CD8-positive, alpha-beta memory T cell (primary cell): ENCODE measurements around the gene STIM1. TPM values are rescaled to one million over a fixed set of nuclear protein-coding genes. Genes with fewer than 3 reads are reported as not detected.
A peak's percentile ranks its signal among the peaks of the same experiment; 100 is the strongest.

Source experiments
- CTCF ChIA-PET: fragments of 350-600 bp; sonication (Branson Sonifier 250); formaldehyde crosslinking; loops from one replicate; lab custom pipeline; 2021; ENCODE audit warnings: antibody characterized with exemption; lab: Charles Lee
- POLR2A ChIA-PET: fragments of 350-600 bp; sonication (Branson Sonifier 250); formaldehyde crosslinking; loops from one replicate; lab custom pipeline; 2021; ENCODE audit warnings: antibody characterized with exemption; lab: Charles Lee
- DNase-seq, 5 donors: peaks; one replicate each; pipeline versions ENCODE4 v3.0.0 to v3.0.0-alpha.2; 2020 to 2022; ENCODE audit warnings: mixed read lengths in 1 of 5
- H3K27ac ChIP-seq: one replicate; pipeline ENCODE4 v1.7.0; 2013; ENCODE audit warnings: low read depth, mild to moderate bottlenecking, low read length, moderate library complexity
- H3K27me3 ChIP-seq: 2 replicates; pipeline ENCODE4 v1.7.0; 2013; ENCODE audit warnings: low read length, mild to moderate bottlenecking; ENCODE audit not compliant: insufficient read depth, poor library complexity, severe bottlenecking
- H3K36me3 ChIP-seq: 2 replicates; pipeline ENCODE4 v1.7.0; 2013; ENCODE audit warnings: mild to moderate bottlenecking, low read length, moderate library complexity; ENCODE audit not compliant: insufficient read depth
- H3K4me1 ChIP-seq: 2 replicates; pipeline ENCODE4 v1.7.0; 2013; ENCODE audit warnings: mild to moderate bottlenecking, low read length, moderate library complexity; ENCODE audit not compliant: insufficient read depth
- H3K4me3 ChIP-seq: 2 replicates; pipeline ENCODE4 v1.7.0; 2013; ENCODE audit warnings: mild to moderate bottlenecking, low read length
- H3K9me3 ChIP-seq: 2 replicates; pipeline ENCODE4 v1.7.0; 2013; ENCODE audit warnings: mild to moderate bottlenecking, low read length
- H3K27ac Mint-ChIP-seq, 8 donors: one replicate each; pipeline ENCODE4 v1.8.0; 2020 to 2021; ENCODE audit warnings: mixed read lengths in 8 of 8, mild to moderate bottlenecking in 6 of 8, inconsistent platforms in 3 of 8, moderate library complexity in 3 of 8
- H3K27me3 Mint-ChIP-seq, 2 donors: one replicate each; pipeline ENCODE4 v1.8.0; 2020 to 2021; ENCODE audit warnings: mixed read lengths in 2 of 2, mild to moderate bottlenecking in 1 of 2, moderate library complexity in 1 of 2
- H3K36me3 Mint-ChIP-seq, 3 donors: one replicate each; pipeline ENCODE4 v1.8.0; 2020 to 2021; ENCODE audit warnings: mixed read lengths in 3 of 3, inconsistent platforms in 1 of 3, mild to moderate bottlenecking in 1 of 3
- H3K4me1 Mint-ChIP-seq, 3 donors: one replicate each; pipeline ENCODE4 v1.8.0; 2020 to 2021; ENCODE audit warnings: mixed read lengths in 3 of 3, inconsistent platforms in 1 of 3, mild to moderate bottlenecking in 1 of 3
- H3K4me3 Mint-ChIP-seq, 7 donors: one replicate each; pipeline ENCODE4 v1.8.0; 2020 to 2021; ENCODE audit warnings: mixed read lengths in 7 of 7, mild to moderate bottlenecking in 6 of 7, moderate library complexity in 4 of 7, inconsistent platforms in 2 of 7
- H3K9me3 Mint-ChIP-seq, 5 donors: one replicate each; pipeline ENCODE4 v1.8.0; 2020 to 2022; ENCODE audit warnings: mixed read lengths in 5 of 5, mild to moderate bottlenecking in 3 of 5, moderate library complexity in 2 of 5, inconsistent platforms in 1 of 5
- polyA plus RNA-seq: library from polyadenylated mRNA; unstranded; fragments of 300-500 nt; fragmentation: Illumina TruSeq; gene quantifications from one replicate; pipeline ENCODE4 v1.2.3, GENCODE V29; 2021
- total RNA-seq, 2 experiments: library from RNA; stranded (reverse); gene quantifications; one replicate each; pipeline ENCODE4 v1.2.3, GENCODE V29; 2021

The STIM1 gene
- total and polyA plus RNA-seq, 3 experiments from 2014 or later: 43.8 to 46.0 (median 45.6) TPM

GRCh38 chr11:4025248-4025966 lies 169.9 kb downstream of the STIM1 start:
- Mint-ChIP-seq H3K9me3 (peaks cover 0 to 3% (median 0%) of the 10 kb centered on the region in 5 donors), H3K27ac (peak overlapping the region in 7 of 8 donors; percentile 4 to 55 (median 17)), H3K4me1 (peaks cover 16 to 46% (median 35%) of the 10 kb centered on the region in 3 donors), H3K4me3 (no peak overlapping the region), H3K27me3 (no peaks in the 10 kb centered on the region), H3K36me3 (peaks cover 14 to 56% (median 21%) of the 10 kb centered on the region in 3 donors)
- no peaks in the 10 kb centered on the region for H3K27me3 ChIP-seq
- H3K9me3 ChIP-seq: no peaks in the 10 kb centered on the region
- no peak overlapping the region for H3K4me3 ChIP-seq
- H3K27ac ChIP-seq: no peak overlapping the region
- no peak for DNase-seq
- peaks cover 9% of the 10 kb centered on the region for H3K36me3 ChIP-seq
- CTCF ChIA-PET: interaction anchor here (0.8 to 1.8 kb wide), 2 partner anchors 47 to 170 kb away, joined by 4 to 6 read pairs; partner anchors contain the start of gene STIM1
- H3K4me1 ChIP-seq: no peaks in the 10 kb centered on the region
- POLR2A ChIA-PET: no interaction called here

- peaks cover 14 to 56% (median 21%) of the 10 kb centered on the region in 3 donors for H3K36me3 Mint-ChIP-seq
- peaks cover 12 to 41% (median 33%) of the 10 kb centered on the region in 3 donors for H3K4me1 Mint-ChIP-seq
- peak overlapping the region in 2 of 8 donors; percentile 13 to 20 for H3K27ac Mint-ChIP-seq
- H3K4me3 Mint-ChIP-seq: no peak overlapping the region
- no peak for DNase-seq
- Histone ChIP-seq H3K27ac (no peak overlapping the region), H3K4me1 (no peaks in the 10 kb centered on the region), H3K36me3 (peaks cover 9% of the 10 kb centered on the region), H3K27me3 (no peaks in the 10 kb centered on the region), H3K4me3 (no peak overlapping the region), H3K9me3 (no peaks in the 10 kb centered on the region)
- no peaks in the 10 kb centered on the region for H3K27me3 Mint-ChIP-seq
- CTCF ChIA-PET: interaction anchor here (0.8 to 1.8 kb wide), 2 partner anchors 47 to 171 kb away, joined by 4 to 6 read pairs; partner anchors contain the start of gene STIM1
- peaks cover 0 to 3% (median 0%) of the 10 kb centered on the region in 5 donors for H3K9me3 Mint-ChIP-seq
- POLR2A ChIA-PET: no interaction called here
These were observed 170.5 kb downstream of the STIM1 start for GRCh38 chr11:4025967-4026324.

GRCh38 chr11:4026389-4026788 lies 170.9 kb downstream of the STIM1 start:
- DNase-seq: no peak
- Mint-ChIP-seq H3K27me3 (no peaks in the 10 kb centered on the region), H3K4me1 (peaks cover 10 to 36% (median 33%) of the 10 kb centered on the region in 3 donors), H3K4me3 (no peak overlapping the region), H3K36me3 (peaks cover 16 to 56% (median 21%) of the 10 kb centered on the region in 3 donors), H3K27ac (peak overlapping the region in 1 of 8 donors; percentile 66), H3K9me3 (peaks cover 0 to 3% (median 0%) of the 10 kb centered on the region in 5 donors)
- Histone ChIP-seq H3K4me3 (no peak overlapping the region), H3K36me3 (peaks cover 9% of the 10 kb centered on the region), H3K4me1 (no peaks in the 10 kb centered on the region), H3K27me3 (no peaks in the 10 kb centered on the region), H3K9me3 (no peaks in the 10 kb centered on the region), H3K27ac (no peak overlapping the region)
- ChIA-PET POLR2A (no interaction called here), CTCF (interaction anchor here (1.8 kb wide), 1 partner anchor 46 kb away, joined by 6 read pairs; no protein-coding TSS in a partner anchor)

- Histone ChIP-seq H3K36me3 (peaks cover 9% of the 10 kb centered on the region), H3K27me3 (no peaks in the 10 kb centered on the region), H3K27ac (no peak overlapping the region), H3K4me3 (no peak overlapping the region), H3K4me1 (no peaks in the 10 kb centered on the region), H3K9me3 (no peaks in the 10 kb centered on the region)
- Mint-ChIP-seq H3K9me3 (peaks cover 0 to 3% (median 0%) of the 10 kb centered on the region in 5 donors), H3K36me3 (peaks cover 19 to 58% (median 26%) of the 10 kb centered on the region in 3 donors), H3K27ac (peak overlapping the region in 4 of 8 donors; percentile 15 to 70 (median 34)), H3K4me3 (no peak overlapping the region), H3K4me1 (peaks cover 15 to 34% (median 26%) of the 10 kb centered on the region in 3 donors), H3K27me3 (no peaks in the 10 kb centered on the region)
- CTCF ChIA-PET: no interaction called here
- POLR2A ChIA-PET: no interaction called here
- DNase-seq: no peak
These were observed 172.3 kb downstream of the STIM1 start for GRCh38 chr11:4027746-4028145.

- POLR2A ChIA-PET: no interaction called here
These were observed 174.7 kb downstream of the STIM1 start for GRCh38 chr11:4030197-4030596.

GRCh38 chr11:4032097-4032496 lies 176.6 kb downstream of the STIM1 start:
- POLR2A ChIA-PET: no interaction called here
- DNase-seq: no peak
- H3K27me3 Mint-ChIP-seq: no peaks in the 10 kb centered on the region
- H3K4me1 Mint-ChIP-seq: peaks cover 34 to 45% (median 38%) of the 10 kb centered on the region in 3 donors
- Histone ChIP-seq H3K4me1 (no peaks in the 10 kb centered on the region), H3K27me3 (no peaks in the 10 kb centered on the region), H3K36me3 (no peaks in the 10 kb centered on the region), H3K27ac (no peak overlapping the region), H3K4me3 (no peak overlapping the region), H3K9me3 (no peaks in the 10 kb centered on the region)
- peaks cover 0 to 8% (median 6%) of the 10 kb centered on the region in 5 donors for H3K9me3 Mint-ChIP-seq
- CTCF ChIA-PET: no interaction called here
- H3K36me3 Mint-ChIP-seq: peaks cover 8 to 29% (median 18%) of the 10 kb centered on the region in 3 donors
- H3K27ac Mint-ChIP-seq: peak overlapping the region in 4 of 8 donors; percentile 7 to 54 (median 38)
- no peak overlapping the region for H3K4me3 Mint-ChIP-seq

More at GRCh38 chr11:4030197-4030596, 174.7 kb downstream of the STIM1 start:
- Histone ChIP-seq H3K9me3 (no peaks in the 10 kb centered on the region), H3K36me3 (no peaks in the 10 kb centered on the region), H3K27ac (no peak overlapping the region), H3K4me3 (no peak overlapping the region), H3K4me1 (no peaks in the 10 kb centered on the region), H3K27me3 (no peaks in the 10 kb centered on the region)
- no peak for DNase-seq
- H3K27me3 Mint-ChIP-seq: no peaks in the 10 kb centered on the region
- no peak overlapping the region for H3K27ac Mint-ChIP-seq
- H3K4me1 Mint-ChIP-seq: peaks cover 21 to 31% (median 29%) of the 10 kb centered on the region in 3 donors
- H3K36me3 Mint-ChIP-seq: peaks cover 16 to 45% (median 31%) of the 10 kb centered on the region in 3 donors
- H3K9me3 Mint-ChIP-seq: peaks cover 3 to 8% (median 6%) of the 10 kb centered on the region in 5 donors
- H3K4me3 Mint-ChIP-seq: no peak overlapping the region
- CTCF ChIA-PET: no interaction called here

GRCh38 chr11:4035985-4036384 lies 180.5 kb downstream of the STIM1 start:
- H3K4me1 Mint-ChIP-seq: peaks cover 42 to 52% (median 50%) of the 10 kb centered on the region in 3 donors
- Histone ChIP-seq H3K4me1 (peaks cover 9% of the 10 kb centered on the region), H3K4me3 (no peak overlapping the region), H3K27ac (no peak overlapping the region), H3K36me3 (no peaks in the 10 kb centered on the region), H3K27me3 (no peaks in the 10 kb centered on the region), H3K9me3 (no peaks in the 10 kb centered on the region)
- no peaks in the 10 kb centered on the region for H3K27me3 Mint-ChIP-seq
- POLR2A ChIA-PET: no interaction called here
- peaks cover 8 to 18% (median 13%) of the 10 kb centered on the region in 3 donors for H3K36me3 Mint-ChIP-seq
- DNase-seq: no peak
- CTCF ChIA-PET: interaction anchor here (0.7 kb wide), 1 partner anchor 156 kb away, joined by 3 read pairs; no protein-coding TSS in a partner anchor
- no peak overlapping the region for H3K4me3 Mint-ChIP-seq
- H3K9me3 Mint-ChIP-seq: peaks cover 0 to 8% (median 6%) of the 10 kb centered on the region in 5 donors
- H3K27ac Mint-ChIP-seq: peak overlapping the region in 2 of 8 donors; percentile 30 to 38

GRCh38 chr11:4039011-4039410 lies 183.5 kb downstream of the STIM1 start:
- Mint-ChIP-seq H3K27ac (no peak overlapping the region), H3K36me3 (peaks cover 2 to 11% (median 4%) of the 10 kb centered on the region in 3 donors), H3K4me1 (peaks cover 46 to 67% (median 50%) of the 10 kb centered on the region in 3 donors), H3K9me3 (peaks cover 0 to 4% (median 3%) of the 10 kb centered on the region in 5 donors), H3K27me3 (no peaks in the 10 kb centered on the region), H3K4me3 (no peak overlapping the region)
- peaks cover 9% of the 10 kb centered on the region for H3K4me1 ChIP-seq
- no peaks in the 10 kb centered on the region for H3K27me3 ChIP-seq
- no peaks in the 10 kb centered on the region for H3K9me3 ChIP-seq
- no peak for DNase-seq
- POLR2A ChIA-PET: interaction anchor here (0.5 kb wide), 1 partner anchor 266 kb away, joined by 3 read pairs; no protein-coding TSS in a partner anchor
- H3K4me3 ChIP-seq: no peak overlapping the region
- H3K27ac ChIP-seq: no peak overlapping the region
- no peaks in the 10 kb centered on the region for H3K36me3 ChIP-seq
- CTCF ChIA-PET: no interaction called here
